HG02588 (cell line): ENCODE measurements around the gene PAX8.
"Not testable (repeated sequence)": the region's sequence is repeated elsewhere in the genome, so short reads cannot be mapped to it uniquely, and the experiment has no call there.

Source experiments
- ATAC-seq: cut with Tn5 transposase; IDR thresholded peaks from one replicate; pipeline ENCODE4 v1.9.1; 2021; ENCODE audit warnings: mild to moderate bottlenecking, moderate library complexity; ENCODE audit not compliant: unreplicated experiment

The PAX8 gene

GRCh38 chr2:113278742-113279139 is at the start of gene PAX8:
PAX8 (minus strand) TSS chr2:113278921; CDS start chr2:113278394, 527 bp downstream.
- no peak for ATAC-seq

- ATAC-seq = no peak
Observed at GRCh38 chr2:113328043-113328442, 49.3 kb upstream of the PAX8 start.

GRCh38 chr2:113325161-113325731 is 46.5 kb upstream of the PAX8 start:
- ATAC-seq = not testable (repeated sequence)

- no peak for ATAC-seq
Observed at GRCh38 chr2:113324684-113325160, 46.0 kb upstream of the PAX8 start.

GRCh38 chr2:113323129-113323528 is 44.4 kb upstream of the PAX8 start:
- ATAC-seq = not testable (repeated sequence)

GRCh38 chr2:113320106-113320505 is 41.4 kb upstream of the PAX8 start:
- not testable (repeated sequence) for ATAC-seq

GRCh38 chr2:113318941-113319340 is 40.2 kb upstream of the PAX8 start:
- ATAC-seq = not testable (repeated sequence)

GRCh38 chr2:113316085-113316484 is 37.4 kb upstream of the PAX8 start:
- ATAC-seq = no peak

GRCh38 chr2:113314663-113315062 is 35.9 kb upstream of the PAX8 start:
- ATAC-seq = not testable (repeated sequence)

- ATAC-seq = not testable (repeated sequence)
Observed at GRCh38 chr2:113314176-113314575, 35.5 kb upstream of the PAX8 start.

GRCh38 chr2:113311781-113312180 is 33.1 kb upstream of the PAX8 start:
- ATAC-seq = not testable (repeated sequence)

GRCh38 chr2:113311191-113311590 is 32.5 kb upstream of the PAX8 start:
- ATAC-seq = not testable (repeated sequence)

GRCh38 chr2:113309655-113310387 is 31.1 kb upstream of the PAX8 start:
- no peak for ATAC-seq

- not testable (repeated sequence) for ATAC-seq
Observed at GRCh38 chr2:113308784-113309183, 30.1 kb upstream of the PAX8 start.

GRCh38 chr2:113306207-113306606 is 27.5 kb upstream of the PAX8 start:
- not testable (repeated sequence) for ATAC-seq

GRCh38 chr2:113305749-113306148 is 27.0 kb upstream of the PAX8 start:
- ATAC-seq = not testable (repeated sequence)

- no peak for ATAC-seq
Observed at GRCh38 chr2:113305146-113305545, 26.4 kb upstream of the PAX8 start.

- ATAC-seq = no peak
Observed at GRCh38 chr2:113304702-113305101, 26.0 kb upstream of the PAX8 start.

- not testable (repeated sequence) for ATAC-seq
Observed at GRCh38 chr2:113302216-113302980, 23.7 kb upstream of the PAX8 start.

GRCh38 chr2:113300281-113300680 is 21.6 kb upstream of the PAX8 start:
- no peak for ATAC-seq

- no peak for ATAC-seq
Observed at GRCh38 chr2:113298176-113298575, 19.5 kb upstream of the PAX8 start.
